ENCODE results near the gene LINGO3. TPM values are rescaled to one million over a fixed set of nuclear protein-coding genes. Genes with fewer than 3 reads are reported as not detected.

LINGO3 gene
- total and polyA plus RNA-seq, 2 of the 4 experiments (the other 2 are of a cell fraction): not detected

GRCh38 chr19:2282862-2283237, 25.1 kb downstream of the LINGO3 start:
- H3K4me3 ChIP-seq (ENCODE audit: insufficient read depth, low read depth, low read length): no peak overlapping the region
- no peak for DNase-seq
- no peak overlapping the region for H2AK9ac ChIP-seq (replicated peaks; ENCODE audit: low read depth, low read length, poor library complexity)
- in situ Hi-C loops (cut with MboI; ENCODE audit: low sequenced_read_pairs): no loop called here
- H3K9me3 ChIP-seq (ENCODE audit: control insufficient read depth, insufficient read depth, low read length): no peaks in the 10 kb centered on the region
- no peak overlapping the region for H2BK15ac ChIP-seq (ENCODE audit: low read depth, low read length)
- ChIA-PET POLR2A (ENCODE audit: unreplicated experiment) (no interaction called here), CTCF (no interaction called here)
- no peak for ATAC-seq (ENCODE audit: low read depth)
- no peak overlapping the region for H2BK5ac ChIP-seq (ENCODE audit: low read depth, low read length, poor library complexity, severe bottlenecking)
- H2BK120ac ChIP-seq (ENCODE audit: low read depth, low read length): no peak overlapping the region
- no peak overlapping the region for H2AK5ac ChIP-seq (ENCODE audit: low read depth, low read length)
- dilution Hi-C loops (cut with HindIII; ENCODE audit: low sequenced_read_pairs, unreplicated experiment): no loop called here
- H4K91ac ChIP-seq (ENCODE audit: insufficient read depth, low read depth, low read length): no peak overlapping the region
- H3K27ac ChIP-seq (ENCODE audit: insufficient read depth, low read length): no peak overlapping the region
- no peak overlapping the region for H4K5ac ChIP-seq (ENCODE audit: low read depth, low read length)
- H4K8ac ChIP-seq (ENCODE audit: low read depth in 2 of 2, low read length in 2 of 2): peak overlapping the region in 1 of 2 experiments; percentile 69; a peak in 1 of 4 replicates
- H3K23ac ChIP-seq (ENCODE audit: low read depth, low read length): no peak overlapping the region
- H3K4me1 ChIP-seq (ENCODE audit: control insufficient read depth, insufficient read depth, low read length): peaks cover 7% of the 10 kb centered on the region
- no peak overlapping the region for H3K14ac ChIP-seq (replicated peaks; ENCODE audit: low read depth, low read length)
- H3K27me3 ChIP-seq (ENCODE audit: control insufficient read depth, insufficient read depth, low read length): peaks cover 16% of the 10 kb centered on the region
- no peak overlapping the region for H3K18ac ChIP-seq (ENCODE audit: low read depth, low read length)
- H3K4me2 ChIP-seq (ENCODE audit: low read depth, low read length): no peak overlapping the region
- H3K4ac ChIP-seq (ENCODE audit: low read depth, low read length): no peak overlapping the region
- H2BK20ac ChIP-seq (ENCODE audit: low read depth, low read length): no peak overlapping the region
- H3K36me3 ChIP-seq (ENCODE audit: control insufficient read depth, insufficient read depth, low read length): no peaks in the 10 kb centered on the region
- WGBS, 2 experiments (ENCODE audit: extremely low coverage in 2 of 2, insufficient read length in 1 of 2): 75% methylated on average over 7 of the region's 11 CpGs; no CpG with 5 or more reads in 1 of the 2 experiments
- intact Hi-C loops (cut with micrococcal nuclease): no loop called here
- H3K79me1 ChIP-seq (ENCODE audit: low read depth in 1 of 2, low read length in 2 of 2): no peaks in the 10 kb centered on the region; a peak in 1 of 4 replicates
- TF ChIP-seq BHLHE40 (IDR thresholded peaks at IDR 0.05; ENCODE audit: low read depth, low read length) (no peak), CHD1 (IDR thresholded peaks at IDR 0.05; ENCODE audit: low read depth, low read length) (no peak), POLR2A (IDR thresholded peaks at IDR 0.05; ENCODE audit: low read depth, low read length) (no peak), CTCF (conservative IDR thresholded peaks at IDR 0.05; ENCODE audit: low read depth, low read length) (no peak), CEBPB (IDR thresholded peaks at IDR 0.05; ENCODE audit: low read depth, low read length) (no peak), MAZ (IDR thresholded peaks at IDR 0.05; ENCODE audit: borderline replicate concordance, low read depth, low read length) (no peak), NFE2L2 (IDR thresholded peaks at IDR 0.05; ENCODE audit: low read depth, low read length) (no peak), MAFK (IDR thresholded peaks at IDR 0.05; ENCODE audit: low read depth, low read length) (no peak), RCOR1 (IDR thresholded peaks at IDR 0.05; ENCODE audit: insufficient replicate concordance, low read length) (no peak), FOS (IDR thresholded peaks at IDR 0.05; ENCODE audit: low read depth, low read length) (no peak), RAD21 (IDR thresholded peaks at IDR 0.05; ENCODE audit: low read length) (no peak), RFX5 (IDR thresholded peaks at IDR 0.05; ENCODE audit: low read depth, low read length) (no peak), SMC3 (IDR thresholded peaks at IDR 0.05; ENCODE audit: low read depth, low read length) (no peak), USF2 (IDR thresholded peaks at IDR 0.05; ENCODE audit: low read depth, low read length) (no peak), ELK1 (IDR thresholded peaks at IDR 0.05; ENCODE audit: borderline replicate concordance, low read depth, low read length) (no peak), MXI1 (IDR thresholded peaks at IDR 0.05; ENCODE audit: borderline replicate concordance, low read depth, low read length) (no peak)
- peaks cover under 1% of the 10 kb centered on the region for H4K20me1 ChIP-seq (ENCODE audit: insufficient read depth, low read length)
- no peak overlapping the region for H2AFZ ChIP-seq (replicated peaks; ENCODE audit: low read length, poor library complexity)
- no peak overlapping the region for H3K9ac ChIP-seq (ENCODE audit: low read depth, low read length)
- H3K9me1 ChIP-seq (ENCODE audit: insufficient read depth, low read length): no peaks in the 10 kb centered on the region
- no peak overlapping the region for H3K56ac ChIP-seq (ENCODE audit: extremely low read depth, insufficient read depth, low read length)
- no TSS peak for BruUV-seq (replicated peaks)
